Measurements from ENCODE around the gene STH. TPM values are rescaled to one million over a fixed set of nuclear protein-coding genes. Genes with fewer than 3 reads are reported as not detected.
A peak's percentile ranks its signal among the peaks of the same experiment; 100 is the strongest.

STH gene
- total and polyA plus RNA-seq, 4 experiments from 2014 or later = not detected

DNA sequence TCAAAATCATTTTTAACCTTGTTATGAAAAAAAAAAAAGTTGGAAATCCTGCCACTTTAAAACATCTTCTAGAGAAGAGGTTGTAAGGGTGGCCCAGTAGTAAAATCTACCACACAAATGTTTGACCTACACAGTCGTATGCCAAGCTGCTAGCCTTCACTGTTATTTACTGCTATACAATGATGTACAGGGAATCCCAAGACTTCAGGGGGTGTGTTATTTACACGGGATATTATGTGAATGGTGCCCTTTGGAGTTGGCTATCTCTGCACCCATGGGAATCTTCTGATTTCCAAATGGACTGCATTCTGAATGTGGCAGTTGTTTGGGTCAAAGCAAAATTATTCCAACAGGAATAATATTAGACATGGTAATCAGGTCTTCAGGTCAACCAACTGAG is 45.9 kb downstream of the STH start:
- DNase-seq = no peak
- peaks cover 9 to 16% (median 15%) of the 10 kb centered on the region in 4 donors for H3K4me1 Mint-ChIP-seq
- ChIA-PET CTCF (ENCODE audit: partially characterized antibody) (interaction anchor here (0.8 to 4.4 kb wide), 33 partner anchors 8 to 215 kb away, joined by 3 to 112 read pairs (median 4); partner anchors contain the start of gene KANSL1), POLR2A (ENCODE audit: partially characterized antibody) (interaction anchor here (0.9 to 2.8 kb wide), 6 partner anchors 16 to 168 kb away, joined by 3 to 19 read pairs (median 4); partner anchors contain the start of gene KANSL1)
- peaks cover 35 to 71% of the 10 kb centered on the region in 2 donors for H3K36me3 Mint-ChIP-seq
- intact Hi-C loops (cut with micrococcal nuclease) = loop anchor here (1.0 to 10.0 kb wide), 4 partner anchors 43 to 168 kb away; no protein-coding TSS in a partner anchor
- peaks cover 58% of the 10 kb centered on the region for H3K36me3 ChIP-seq (ENCODE audit: insufficient read depth, low read length)
- H3K27ac Mint-ChIP-seq = peak overlapping the region in 3 of 7 donors; percentile 4 to 37 (median 10)
- no peak overlapping the region for H3K4me3 ChIP-seq (ENCODE audit: low read length in 2 of 2)
- no peaks in the 10 kb centered on the region for H3K27me3 ChIP-seq (ENCODE audit: insufficient read depth, low read length)
- no peaks in the 10 kb centered on the region for H3K9me3 ChIP-seq (ENCODE audit: control insufficient read depth in 1 of 2, low read length in 2 of 2)
- H3K4me3 Mint-ChIP-seq = no peak overlapping the region
- no peak overlapping the region for H3K27ac ChIP-seq (ENCODE audit: low read depth, low read length)
- H3K9me3 Mint-ChIP-seq = no peaks in the 10 kb centered on the region
- H3K4me1 ChIP-seq (ENCODE audit: insufficient read depth, low read length) = no peaks in the 10 kb centered on the region
- no peaks in the 10 kb centered on the region for H3K27me3 Mint-ChIP-seq

DNA sequence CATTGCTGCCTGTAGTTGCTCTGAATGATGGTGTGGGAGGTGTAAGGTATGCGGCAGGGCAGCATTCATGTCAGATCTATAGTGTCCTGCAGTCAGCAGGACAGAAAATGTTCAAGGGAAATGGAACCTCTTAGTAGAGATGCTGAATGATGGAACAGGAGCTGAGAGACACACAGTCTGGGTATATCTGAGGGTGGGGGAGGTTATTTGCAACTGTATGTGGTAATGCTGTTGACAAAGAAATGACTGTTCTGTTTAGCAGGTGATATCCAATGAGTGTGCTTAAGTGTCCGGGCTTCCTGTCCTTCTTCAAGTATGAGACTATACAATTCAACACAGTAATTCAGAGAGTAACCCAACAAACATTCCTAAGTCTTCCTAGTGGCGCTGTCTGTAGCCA is 46.6 kb downstream of the STH start:
- Mint-ChIP-seq H3K27ac (peak overlapping the region in 5 of 7 donors; percentile 1 to 77 (median 49)), H3K4me3 (no peak overlapping the region), H3K27me3 (no peaks in the 10 kb centered on the region), H3K36me3 (peaks cover 34 to 71% of the 10 kb centered on the region in 2 donors), H3K4me1 (peaks cover 9 to 16% (median 15%) of the 10 kb centered on the region in 4 donors), H3K9me3 (no peaks in the 10 kb centered on the region)
- DNase-seq = no peak
- POLR2A ChIA-PET (ENCODE audit: partially characterized antibody) = interaction anchor here (2.8 kb wide), 1 partner anchor 148 kb away, joined by 19 read pairs; the partner anchor contains the start of gene KANSL1
- CTCF ChIA-PET (ENCODE audit: partially characterized antibody) = interaction anchor here (0.6 to 4.4 kb wide), 15 partner anchors 11 to 210 kb away, joined by 3 to 112 read pairs (median 6); no protein-coding TSS in a partner anchor
- H3K27ac ChIP-seq (ENCODE audit: low read depth, low read length) = no peak overlapping the region
- no peaks in the 10 kb centered on the region for H3K4me1 ChIP-seq (ENCODE audit: insufficient read depth, low read length)
- peaks cover 59% of the 10 kb centered on the region for H3K36me3 ChIP-seq (ENCODE audit: insufficient read depth, low read length)
- no peak overlapping the region for H3K4me3 ChIP-seq (ENCODE audit: low read length in 2 of 2)
- intact Hi-C loops (cut with micrococcal nuclease) = loop anchor here (10.0 kb wide), 1 partner anchor 59 kb away; no protein-coding TSS in a partner anchor
- no peaks in the 10 kb centered on the region for H3K9me3 ChIP-seq (ENCODE audit: control insufficient read depth in 1 of 2, low read length in 2 of 2)
- H3K27me3 ChIP-seq (ENCODE audit: insufficient read depth, low read length) = no peaks in the 10 kb centered on the region

DNA sequence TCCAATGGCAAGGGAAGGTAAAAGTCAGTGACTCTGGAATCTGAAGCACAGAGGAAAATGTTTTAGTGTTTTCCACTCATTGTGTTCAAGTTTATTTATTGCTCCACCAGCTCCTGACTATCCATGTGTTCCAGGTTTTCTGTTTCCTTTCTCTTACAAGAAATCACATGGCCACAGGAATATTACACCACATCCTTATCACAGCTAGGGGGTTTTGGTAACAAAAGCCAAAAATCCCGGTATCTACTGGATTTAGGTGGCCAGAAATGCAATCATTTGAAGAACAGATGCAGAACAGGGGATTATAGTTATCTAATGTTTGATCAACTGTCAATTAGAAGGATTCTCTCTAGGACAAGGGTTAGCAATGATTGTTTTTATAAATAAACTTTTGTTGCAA is 47.9 kb downstream of the STH start:
- Mint-ChIP-seq H3K4me1 (peaks cover 12 to 23% (median 19%) of the 10 kb centered on the region in 4 donors), H3K27ac (no peak overlapping the region), H3K36me3 (peaks cover 42 to 75% of the 10 kb centered on the region in 2 donors), H3K4me3 (no peak overlapping the region), H3K27me3 (no peaks in the 10 kb centered on the region), H3K9me3 (no peaks in the 10 kb centered on the region)
- ChIA-PET POLR2A (ENCODE audit: partially characterized antibody) (no interaction called here), CTCF (ENCODE audit: partially characterized antibody) (interaction anchor here (0.9 to 2.7 kb wide), 6 partner anchors 10 to 240 kb away, joined by 3 to 11 read pairs (median 4); no protein-coding TSS in a partner anchor)
- H3K27ac ChIP-seq (ENCODE audit: low read depth, low read length) = no peak overlapping the region
- H3K27me3 ChIP-seq (ENCODE audit: insufficient read depth, low read length) = no peaks in the 10 kb centered on the region
- intact Hi-C loops (cut with micrococcal nuclease) = loop anchor here (10.0 kb wide), 1 partner anchor 58 kb away; no protein-coding TSS in a partner anchor
- no peaks in the 10 kb centered on the region for H3K9me3 ChIP-seq (ENCODE audit: control insufficient read depth in 1 of 2, low read length in 2 of 2)
- no peak for DNase-seq
- no peak overlapping the region for H3K4me3 ChIP-seq (ENCODE audit: low read length in 2 of 2)
- H3K36me3 ChIP-seq (ENCODE audit: insufficient read depth, low read length) = peaks cover 57% of the 10 kb centered on the region
- no peaks in the 10 kb centered on the region for H3K4me1 ChIP-seq (ENCODE audit: insufficient read depth, low read length)

DNA sequence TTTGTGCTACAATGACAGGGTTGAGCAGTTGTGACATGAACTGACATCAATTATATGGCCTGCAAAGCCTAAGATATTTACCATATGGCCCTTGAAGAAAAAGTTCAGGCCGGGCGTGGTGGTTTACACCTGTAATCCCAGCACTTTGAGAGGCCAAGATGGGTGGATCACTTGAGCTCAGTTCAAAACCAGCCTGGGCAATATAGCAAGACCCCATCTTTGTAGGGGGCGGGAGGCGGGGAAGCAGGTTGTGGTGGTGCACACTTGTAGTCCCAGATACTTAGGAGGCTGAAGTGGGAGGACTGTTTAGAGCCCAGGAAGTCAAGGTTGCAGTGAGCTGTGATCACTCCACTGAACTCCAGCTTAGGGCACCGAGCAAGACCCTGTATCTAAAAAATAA is 48.3 kb downstream of the STH start:
- Mint-ChIP-seq H3K9me3 (no peaks in the 10 kb centered on the region), H3K4me3 (no peak overlapping the region), H3K27me3 (no peaks in the 10 kb centered on the region), H3K36me3 (peaks cover 45 to 75% of the 10 kb centered on the region in 2 donors), H3K27ac (no peak overlapping the region), H3K4me1 (peaks cover 17 to 27% (median 20%) of the 10 kb centered on the region in 4 donors)
- no peak overlapping the region for H3K27ac ChIP-seq (ENCODE audit: low read depth, low read length)
- intact Hi-C loops (cut with micrococcal nuclease) = loop anchor here (10.0 kb wide), 1 partner anchor 57 kb away; no protein-coding TSS in a partner anchor
- no peak for DNase-seq
- peaks cover 53% of the 10 kb centered on the region for H3K36me3 ChIP-seq (ENCODE audit: insufficient read depth, low read length)
- CTCF ChIA-PET (ENCODE audit: partially characterized antibody) = interaction anchor here (0.9 to 2.7 kb wide), 6 partner anchors 10 to 239 kb away, joined by 3 to 11 read pairs (median 4); no protein-coding TSS in a partner anchor
- no peaks in the 10 kb centered on the region for H3K9me3 ChIP-seq (ENCODE audit: control insufficient read depth in 1 of 2, low read length in 2 of 2)
- H3K4me3 ChIP-seq (ENCODE audit: low read length in 2 of 2) = no peak overlapping the region
- H3K27me3 ChIP-seq (ENCODE audit: insufficient read depth, low read length) = no peaks in the 10 kb centered on the region
- H3K4me1 ChIP-seq (ENCODE audit: insufficient read depth, low read length) = no peaks in the 10 kb centered on the region
- POLR2A ChIA-PET (ENCODE audit: partially characterized antibody) = no interaction called here

DNA sequence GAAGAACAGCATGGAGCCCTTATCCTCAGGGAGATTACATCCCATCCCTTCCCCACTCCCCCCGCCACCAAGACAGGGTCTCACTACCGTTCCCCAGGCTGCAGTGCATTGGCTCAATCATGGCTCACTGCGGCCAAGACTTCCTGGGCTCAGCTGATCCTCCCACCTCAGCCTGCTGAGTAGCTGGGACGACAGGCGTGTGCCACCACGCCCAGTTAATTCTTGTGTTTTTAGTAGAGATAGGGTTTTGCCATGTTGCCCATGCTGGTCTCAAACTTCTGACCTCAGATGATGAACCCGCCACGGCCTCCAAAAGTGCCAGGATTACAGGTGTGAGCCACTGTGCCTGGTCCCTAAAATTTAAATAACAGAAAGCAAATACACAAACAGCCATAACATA is 48.8 kb downstream of the STH start:
- POLR2A ChIA-PET (ENCODE audit: partially characterized antibody) = no interaction called here
- H3K27me3 Mint-ChIP-seq = no peaks in the 10 kb centered on the region
- H3K27me3 ChIP-seq (ENCODE audit: insufficient read depth, low read length) = no peaks in the 10 kb centered on the region
- H3K27ac Mint-ChIP-seq = peak overlapping the region in 1 of 7 donors; percentile 32
- no peak for DNase-seq
- intact Hi-C loops (cut with micrococcal nuclease) = loop anchor here (10.0 kb wide), 1 partner anchor 57 kb away; no protein-coding TSS in a partner anchor
- H3K4me1 Mint-ChIP-seq = peaks cover 18 to 27% (median 20%) of the 10 kb centered on the region in 4 donors
- no peak overlapping the region for H3K4me3 Mint-ChIP-seq
- peaks cover 50% of the 10 kb centered on the region for H3K36me3 ChIP-seq (ENCODE audit: insufficient read depth, low read length)
- CTCF ChIA-PET (ENCODE audit: partially characterized antibody) = interaction anchor here (1.1 to 2.7 kb wide), 4 partner anchors 9 to 239 kb away, joined by 3 to 11 read pairs (median 6); no protein-coding TSS in a partner anchor
- H3K27ac ChIP-seq (ENCODE audit: low read depth, low read length) = no peak overlapping the region
- H3K4me3 ChIP-seq (ENCODE audit: low read length in 2 of 2) = no peak overlapping the region
- H3K9me3 ChIP-seq (ENCODE audit: control insufficient read depth in 1 of 2, low read length in 2 of 2) = no peaks in the 10 kb centered on the region
- H3K36me3 Mint-ChIP-seq = peaks cover 45 to 72% of the 10 kb centered on the region in 2 donors
- H3K4me1 ChIP-seq (ENCODE audit: insufficient read depth, low read length) = no peaks in the 10 kb centered on the region
- no peaks in the 10 kb centered on the region for H3K9me3 Mint-ChIP-seq

Other genes with a start within 250 kb of the STH start
- gene CRHR1, start 214.9 kb upstream of the STH start, total RNA-seq = not detected
- gene CRHR1, start 214.9 kb upstream of the STH start, polyA plus RNA-seq = not detected
- not detected for gene SPPL2C, start 154.4 kb upstream of the STH start, total RNA-seq
- gene SPPL2C, start 154.4 kb upstream of the STH start, polyA plus RNA-seq = not detected
- gene MAPT, start 104.7 kb upstream of the STH start, total RNA-seq = 1 to 10 TPM; 1.9 to 2.1 TPM
- under 1 TPM; 0.22 to 0.39 TPM for gene MAPT, start 104.7 kb upstream of the STH start, polyA plus RNA-seq
- 100 to 1,000 TPM; 190 to 206 TPM for gene KANSL1, start 194.2 kb downstream of the STH start, total RNA-seq
- 10 to 100 TPM in 1 of 2 donors, 1 to 10 TPM in 1; 6.7 to 24.3 TPM for gene KANSL1, start 194.2 kb downstream of the STH start, polyA plus RNA-seq